HG03469 (cell line): ENCODE data around the gene KCNJ15.
"Not testable (repeated sequence)": the region's sequence is repeated elsewhere in the genome, so short reads cannot be mapped to it uniquely, and the experiment has no call there.

Experiments
- ATAC-seq: cut with Tn5 transposase; IDR thresholded peaks from one replicate; pipeline ENCODE4 v1.9.1; 2021; ENCODE audit warnings: mild to moderate bottlenecking, moderate library complexity, moderate number of reproducible peaks; ENCODE audit not compliant: unreplicated experiment

Gene KCNJ15

GRCh38 chr21:38256599-38257302, at the start of gene KCNJ15:
Gene KCNJ15 (plus strand): TSS chr21:38256991. CDS start chr21:38299262, 42,271 bp downstream.
- ATAC-seq, result no peak

GRCh38 chr21:38208118-38208517, 48.7 kb upstream of the KCNJ15 start:
- ATAC-seq, result no peak

GRCh38 chr21:38211321-38211720, 45.5 kb upstream of the KCNJ15 start:
- no peak for ATAC-seq

- no peak for ATAC-seq
Observed at GRCh38 chr21:38212706-38213105, 44.1 kb upstream of the KCNJ15 start.

- no peak for ATAC-seq
Observed at GRCh38 chr21:38219049-38219628, 37.7 kb upstream of the KCNJ15 start.

GRCh38 chr21:38220270-38220737, 36.5 kb upstream of the KCNJ15 start:
- ATAC-seq, result no peak

- ATAC-seq, result no peak
Observed at GRCh38 chr21:38221594-38221993, 35.2 kb upstream of the KCNJ15 start.

- no peak for ATAC-seq
Observed at GRCh38 chr21:38223893-38224540, 32.8 kb upstream of the KCNJ15 start.

GRCh38 chr21:38227401-38227800, 29.4 kb upstream of the KCNJ15 start:
- ATAC-seq, result no peak

- ATAC-seq, result no peak
Observed at GRCh38 chr21:38228115-38228514, 28.7 kb upstream of the KCNJ15 start.

GRCh38 chr21:38228537-38228936, 28.3 kb upstream of the KCNJ15 start:
- no peak for ATAC-seq

GRCh38 chr21:38229260-38229877, 27.4 kb upstream of the KCNJ15 start:
- ATAC-seq, result no peak

- no peak for ATAC-seq
Observed at GRCh38 chr21:38234395-38235142, 22.2 kb upstream of the KCNJ15 start.

GRCh38 chr21:38235251-38235650, 21.5 kb upstream of the KCNJ15 start:
- not testable (repeated sequence) for ATAC-seq

GRCh38 chr21:38236232-38236631, 20.6 kb upstream of the KCNJ15 start:
- no peak for ATAC-seq

- ATAC-seq, result no peak
Observed at GRCh38 chr21:38239672-38240071, 17.1 kb upstream of the KCNJ15 start.

GRCh38 chr21:38240129-38240528, 16.7 kb upstream of the KCNJ15 start:
- no peak for ATAC-seq

- ATAC-seq, result no peak
Observed at GRCh38 chr21:38241029-38241740, 15.6 kb upstream of the KCNJ15 start.

GRCh38 chr21:38242061-38242460, 14.7 kb upstream of the KCNJ15 start:
- no peak for ATAC-seq

GRCh38 chr21:38243732-38244406, 12.9 kb upstream of the KCNJ15 start:
- ATAC-seq, result no peak
